ENCODE results near the gene ERCC2. TPM values are rescaled to one million over a fixed set of nuclear protein-coding genes. Genes with fewer than 3 reads are reported as not detected.

Gene ERCC2
- total RNA-seq, 1 donor from 2014 or later, result 11.4 TPM

GRCh38 chr19:45352471-45352870, 17.9 kb downstream of the ERCC2 start:
- Histone ChIP-seq H3K4me3 (no peak overlapping the region), H3K9me3 (replicated peaks) (no peaks in the 10 kb centered on the region), H3K27ac (replicated peaks) (no peak overlapping the region), H3K4me1 (no peaks in the 10 kb centered on the region), H3K36me3 (peaks cover 47% of the 10 kb centered on the region), H3K27me3 (ENCODE audit: low read depth) (peaks cover 6% of the 10 kb centered on the region)
- intact Hi-C loops (cut with micrococcal nuclease), result no loop called here
- TF ChIP-seq CTCF (IDR thresholded peaks at IDR 0.05; ENCODE audit: borderline replicate concordance), result no peak
- DNase-seq, result no peak

- Histone ChIP-seq H3K4me3 (no peak overlapping the region), H3K36me3 (peaks cover 45% of the 10 kb centered on the region), H3K9me3 (replicated peaks) (no peaks in the 10 kb centered on the region), H3K4me1 (no peaks in the 10 kb centered on the region), H3K27me3 (ENCODE audit: low read depth) (peaks cover 10% of the 10 kb centered on the region), H3K27ac (replicated peaks) (no peak overlapping the region)
- no peak for TF ChIP-seq CTCF (IDR thresholded peaks at IDR 0.05; ENCODE audit: borderline replicate concordance)
- DNase-seq, result no peak
- intact Hi-C loops (cut with micrococcal nuclease), result no loop called here
These were observed 18.3 kb downstream of the ERCC2 start for GRCh38 chr19:45352062-45352461.

- Histone ChIP-seq H3K27me3 (ENCODE audit: low read depth) (peaks cover 16% of the 10 kb centered on the region), H3K4me1 (no peaks in the 10 kb centered on the region), H3K9me3 (replicated peaks) (no peaks in the 10 kb centered on the region), H3K27ac (replicated peaks) (no peak overlapping the region), H3K4me3 (no peak overlapping the region), H3K36me3 (peaks cover 39% of the 10 kb centered on the region)
- no peak for DNase-seq
- TF ChIP-seq CTCF (IDR thresholded peaks at IDR 0.05; ENCODE audit: borderline replicate concordance), result no peak
- intact Hi-C loops (cut with micrococcal nuclease), result no loop called here
These were observed 18.9 kb downstream of the ERCC2 start for GRCh38 chr19:45351401-45351952.

GRCh38 chr19:45350477-45351058, 19.8 kb downstream of the ERCC2 start:
- Histone ChIP-seq H3K4me1 (no peaks in the 10 kb centered on the region), H3K4me3 (no peak overlapping the region), H3K9me3 (replicated peaks) (no peaks in the 10 kb centered on the region), H3K27me3 (ENCODE audit: low read depth) (peaks cover 25% of the 10 kb centered on the region), H3K36me3 (peaks cover 32% of the 10 kb centered on the region), H3K27ac (replicated peaks) (no peak overlapping the region)
- no peak for TF ChIP-seq CTCF (IDR thresholded peaks at IDR 0.05; ENCODE audit: borderline replicate concordance)
- intact Hi-C loops (cut with micrococcal nuclease), result no loop called here
- no peak for DNase-seq

- no peak for DNase-seq
- no peak for TF ChIP-seq CTCF (IDR thresholded peaks at IDR 0.05; ENCODE audit: borderline replicate concordance)
- intact Hi-C loops (cut with micrococcal nuclease), result no loop called here
- Histone ChIP-seq H3K27ac (replicated peaks) (no peak overlapping the region), H3K9me3 (replicated peaks) (no peaks in the 10 kb centered on the region), H3K36me3 (peaks cover 25% of the 10 kb centered on the region), H3K4me3 (no peak overlapping the region), H3K27me3 (ENCODE audit: low read depth) (peaks cover 36% of the 10 kb centered on the region), H3K4me1 (no peaks in the 10 kb centered on the region)
These were observed 20.9 kb downstream of the ERCC2 start for GRCh38 chr19:45349430-45349941.

Measured in left ventricle myocardium inferior (tissue), 1 donor.